Vagina (tissue), 2 donors: Measurements from ENCODE around the gene FCHSD2. TPM values are rescaled to one million over a fixed set of nuclear protein-coding genes. Genes with fewer than 3 reads are reported as not detected.

ENCODE experiments used
- DNase-seq, 2 donors: peaks; one replicate each; pipeline ENCODE4 v3.0.0-alpha.2; 2017; ENCODE audit errors: extremely low spot score in 2 of 2
- H3K27ac ChIP-seq: fragments of 200-600 bp; sonication (generic); one replicate; pipeline ENCODE4 v1.5.1; 2019
- H3K27me3 ChIP-seq: fragments of 200-600 bp; sonication (generic); one replicate; pipeline ENCODE4 v1.5.1; 2019
- H3K36me3 ChIP-seq, 2 donors: fragments of 200-600 bp; sonication (generic); one replicate each; pipeline ENCODE4 v1.5.1; 2017 to 2019
- H3K4me1 ChIP-seq: fragments of 200-600 bp; sonication (generic); one replicate; pipeline ENCODE4 v1.5.1; 2019
- H3K4me3 ChIP-seq, 2 donors: fragments of 200-600 bp; sonication (generic); 1 replicate in 1 of 2; 2 replicates in 1 of 2; pipeline ENCODE4 v1.5.1; 2016 to 2019
- H3K9me3 ChIP-seq: fragments of 200-600 bp; sonication (generic); one replicate; pipeline ENCODE4 v1.5.1; 2019
- POLR2A ChIP-seq, 2 donors: fragments of 450-650 bp; IDR thresholded peaks; one replicate each; pipeline ENCODE4 v1.6.1; 2017; ENCODE audit warnings: antibody characterized with exemption in 2 of 2, mild to moderate bottlenecking in 2 of 2, moderate library complexity in 2 of 2
- POLR2AphosphoS5 ChIP-seq, 2 donors: sonication (generic); formaldehyde crosslinking; IDR thresholded peaks; one replicate each; pipeline ENCODE4 v1.9.0; 2017; ENCODE audit warnings: antibody characterized with exemption in 2 of 2, mild to moderate bottlenecking in 2 of 2, low read depth in 1 of 2; ENCODE audit not compliant: insufficient read depth in 1 of 2
- intact Hi-C: fragments of 100-400 bp; cut with DNase I; formaldehyde crosslinking; loops from one replicate; pipeline ENCODE4 v1.15.1; 2023
- total RNA-seq: library from RNA; depleted of rRNA; stranded (reverse); fragments of >200 nt; gene quantifications from one replicate; pipeline ENCODE4 v1.2.3, GENCODE V29; 2016
- TF ChIP-seq, protein P1 (sequence below), 3 experiments: fragments of 450-650 bp in 2 of 3; fragments of 200-600 bp in 1 of 3; sonication (generic) in 1 of 3; IDR thresholded peaks; one replicate each; pipeline ENCODE4 v1.5.1; 2017 to 2019; ENCODE audit warnings: antibody characterized with exemption in 3 of 3, mild to moderate bottlenecking in 2 of 3, moderate library complexity in 2 of 3

The FCHSD2 gene
- total RNA-seq, 1 donor from 2014 or later, result 15.7 TPM

DNA sequence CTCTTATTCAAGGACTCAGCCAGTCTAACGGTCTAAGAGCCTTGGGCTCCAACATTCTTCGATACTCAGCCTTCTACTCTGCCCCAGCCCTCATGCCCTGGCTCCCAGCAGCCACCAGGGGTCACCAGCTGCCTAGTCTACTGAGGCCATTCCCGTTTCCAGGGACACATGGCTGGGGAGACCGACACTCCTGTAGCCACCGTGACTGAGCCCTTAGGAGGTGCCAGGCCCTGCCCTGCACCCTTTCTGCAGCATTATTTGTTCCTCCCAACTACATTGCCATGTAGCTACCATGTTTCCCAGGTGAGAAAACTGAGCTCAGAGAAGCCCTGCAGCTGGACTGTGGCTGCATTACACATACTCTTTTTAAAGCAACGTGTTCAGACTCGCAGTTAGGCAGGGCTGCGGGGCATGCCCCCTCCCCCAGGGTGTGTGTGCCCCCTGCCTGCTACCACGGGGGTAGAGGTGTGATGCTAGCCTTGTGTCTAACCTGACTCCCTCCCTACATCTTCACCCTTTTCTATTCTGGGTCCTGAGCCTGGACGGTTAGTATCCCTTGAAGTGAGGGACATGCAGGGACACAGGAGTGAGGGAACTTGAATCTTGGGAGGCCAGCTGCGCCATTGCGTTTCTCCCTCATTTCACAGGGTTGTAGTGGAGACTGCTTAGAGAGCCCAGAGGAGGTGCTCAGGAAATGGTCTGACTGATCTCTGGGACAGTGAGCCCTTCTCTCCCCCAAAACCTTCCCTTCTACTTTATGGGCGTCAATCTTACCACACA lies 310.4 kb downstream of the FCHSD2 start:
- Histone ChIP-seq H3K4me1 (peaks cover 36% of the 10 kb centered on the region), H3K4me3 (no peak overlapping the region), H3K27ac (peak overlapping the region; percentile 8), H3K36me3 (peaks cover 0 to 11% of the 10 kb centered on the region in 2 donors), H3K27me3 (no peaks in the 10 kb centered on the region), H3K9me3 (no peaks in the 10 kb centered on the region)
- intact Hi-C loops, result loop anchor here (10.0 kb wide), 1 partner anchor 313 kb away; the partner anchor contains the start of gene FCHSD2
- peak in 1 of 2 donors; percentile 81 for DNase-seq
- TF ChIP-seq, protein P1, sequence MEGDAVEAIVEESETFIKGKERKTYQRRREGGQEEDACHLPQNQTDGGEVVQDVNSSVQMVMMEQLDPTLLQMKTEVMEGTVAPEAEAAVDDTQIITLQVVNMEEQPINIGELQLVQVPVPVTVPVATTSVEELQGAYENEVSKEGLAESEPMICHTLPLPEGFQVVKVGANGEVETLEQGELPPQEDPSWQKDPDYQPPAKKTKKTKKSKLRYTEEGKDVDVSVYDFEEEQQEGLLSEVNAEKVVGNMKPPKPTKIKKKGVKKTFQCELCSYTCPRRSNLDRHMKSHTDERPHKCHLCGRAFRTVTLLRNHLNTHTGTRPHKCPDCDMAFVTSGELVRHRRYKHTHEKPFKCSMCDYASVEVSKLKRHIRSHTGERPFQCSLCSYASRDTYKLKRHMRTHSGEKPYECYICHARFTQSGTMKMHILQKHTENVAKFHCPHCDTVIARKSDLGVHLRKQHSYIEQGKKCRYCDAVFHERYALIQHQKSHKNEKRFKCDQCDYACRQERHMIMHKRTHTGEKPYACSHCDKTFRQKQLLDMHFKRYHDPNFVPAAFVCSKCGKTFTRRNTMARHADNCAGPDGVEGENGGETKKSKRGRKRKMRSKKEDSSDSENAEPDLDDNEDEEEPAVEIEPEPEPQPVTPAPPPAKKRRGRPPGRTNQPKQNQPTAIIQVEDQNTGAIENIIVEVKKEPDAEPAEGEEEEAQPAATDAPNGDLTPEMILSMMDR (IDR thresholded peaks at IDR 0.05), result peak; percentile 90 to 95 (median 94)
- no peak for TF ChIP-seq POLR2A (IDR thresholded peaks at IDR 0.05)
- peak; percentile 35 to 58 for TF ChIP-seq POLR2AphosphoS5 (IDR thresholded peaks at IDR 0.05; ENCODE audit: insufficient read depth in 1 of 2, low read depth in 1 of 2)

DNA sequence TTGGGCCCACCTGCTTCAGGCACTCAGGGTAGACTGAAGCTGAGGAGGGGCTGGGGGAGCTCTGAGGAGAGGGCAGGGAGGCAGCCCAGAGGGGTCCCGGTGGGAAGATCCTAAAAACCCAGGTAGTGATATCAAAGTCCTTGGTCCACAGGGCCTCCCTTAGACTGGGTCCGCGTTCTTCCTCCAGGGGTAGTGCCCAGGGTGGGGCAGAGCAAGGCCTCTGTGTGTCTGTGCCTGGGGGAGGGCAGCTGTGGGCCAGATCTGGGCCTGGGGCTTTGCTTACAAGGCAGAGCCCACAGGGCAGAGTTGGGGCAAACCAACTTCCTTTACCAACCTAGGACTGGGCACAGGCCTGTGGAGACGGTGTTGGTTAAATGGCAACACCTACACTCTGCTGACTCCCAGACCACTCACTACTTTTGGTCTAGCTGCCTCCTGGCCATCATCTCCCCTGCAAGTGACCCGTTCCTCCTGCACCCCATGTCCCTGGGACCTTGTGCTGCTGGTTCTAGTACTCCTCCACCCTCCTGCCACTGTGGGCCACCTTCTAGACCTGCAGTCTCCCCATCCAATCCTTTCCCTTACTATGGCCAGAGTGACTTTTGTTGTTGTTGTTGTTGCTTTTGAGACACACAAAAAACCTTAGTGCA lies 312.1 kb downstream of the FCHSD2 start:
- no peak for DNase-seq
- Histone ChIP-seq H3K4me3 (no peak overlapping the region), H3K27me3 (no peaks in the 10 kb centered on the region), H3K36me3 (peaks cover 0 to 11% of the 10 kb centered on the region in 2 donors), H3K9me3 (no peaks in the 10 kb centered on the region), H3K4me1 (peaks cover 36% of the 10 kb centered on the region), H3K27ac (no peak overlapping the region)
- TF ChIP-seq POLR2AphosphoS5 (IDR thresholded peaks at IDR 0.05; ENCODE audit: insufficient read depth in 1 of 2, low read depth in 1 of 2), result no peak
- TF ChIP-seq, protein P1 (IDR thresholded peaks at IDR 0.05), result no peak
- no peak for TF ChIP-seq POLR2A (IDR thresholded peaks at IDR 0.05)
- intact Hi-C loops, result loop anchor here (5.0 to 10.0 kb wide), 2 partner anchors 315 to 347 kb away; partner anchors contain the start of gene FCHSD2

DNA sequence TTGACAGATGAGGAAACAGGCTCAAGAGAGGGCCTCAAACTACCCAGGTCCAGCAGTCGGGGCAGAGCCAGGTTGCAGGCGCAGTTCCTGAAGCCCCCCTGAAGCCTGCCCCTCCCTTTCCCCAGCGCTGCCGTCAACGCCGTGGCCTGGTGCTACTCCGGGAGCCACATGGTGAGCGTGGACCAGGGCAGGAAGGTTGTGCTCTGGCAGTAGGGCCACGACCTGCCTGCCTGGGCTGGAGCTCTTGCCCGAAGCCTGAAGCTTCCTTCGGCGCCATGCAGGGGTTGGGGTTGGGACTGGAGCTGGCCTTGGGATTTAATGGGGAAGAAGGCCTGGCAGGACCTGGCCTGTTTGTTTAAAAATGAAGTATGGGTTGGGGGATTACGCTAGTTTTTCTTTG lies 312.9 kb downstream of the FCHSD2 start:
- Histone ChIP-seq H3K4me1 (peaks cover 29% of the 10 kb centered on the region), H3K27ac (no peak overlapping the region), H3K9me3 (no peaks in the 10 kb centered on the region), H3K4me3 (no peak overlapping the region), H3K36me3 (peaks cover 0 to 11% of the 10 kb centered on the region in 2 donors), H3K27me3 (no peaks in the 10 kb centered on the region)
- no peak for TF ChIP-seq POLR2AphosphoS5 (IDR thresholded peaks at IDR 0.05; ENCODE audit: insufficient read depth in 1 of 2, low read depth in 1 of 2)
- TF ChIP-seq POLR2A (IDR thresholded peaks at IDR 0.05), result no peak
- TF ChIP-seq, protein P1 (IDR thresholded peaks at IDR 0.05), result no peak
- DNase-seq, result no peak
- intact Hi-C loops, result loop anchor here (5.0 kb wide), 1 partner anchor 348 kb away; no protein-coding TSS in a partner anchor

DNA sequence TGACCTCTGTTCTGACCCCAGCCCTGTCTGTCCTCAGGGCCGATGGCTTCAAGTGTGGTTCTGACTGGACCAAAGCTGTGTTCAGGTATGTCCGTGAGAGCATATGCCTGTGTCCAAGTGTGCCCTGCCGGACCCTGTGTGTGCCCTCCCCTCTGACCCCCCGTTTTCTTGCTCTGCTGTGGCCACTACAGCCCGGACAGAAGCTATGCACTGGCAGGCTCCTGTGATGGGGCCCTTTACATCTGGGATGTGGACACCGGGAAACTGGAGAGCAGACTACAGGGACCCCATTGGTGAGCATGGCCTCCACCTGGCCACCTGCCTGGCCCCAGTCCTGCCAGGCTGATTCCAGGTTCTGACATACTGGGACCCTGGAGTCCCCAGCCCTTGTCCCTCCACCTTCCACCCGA lies 313.4 kb downstream of the FCHSD2 start:
- H3K4me1 ChIP-seq, result peaks cover 27% of the 10 kb centered on the region
- no peak overlapping the region for H3K27ac ChIP-seq
- intact Hi-C loops, result loop anchor here (5.0 kb wide), 1 partner anchor 349 kb away; no protein-coding TSS in a partner anchor
- no peak overlapping the region for H3K4me3 ChIP-seq
- H3K27me3 ChIP-seq, result no peaks in the 10 kb centered on the region
- no peak for DNase-seq
- peaks cover 0 to 11% of the 10 kb centered on the region in 2 donors for H3K36me3 ChIP-seq
- no peak for TF ChIP-seq POLR2AphosphoS5 (IDR thresholded peaks at IDR 0.05; ENCODE audit: insufficient read depth in 1 of 2, low read depth in 1 of 2)
- TF ChIP-seq, protein P1 (IDR thresholded peaks at IDR 0.05), result no peak
- TF ChIP-seq POLR2A (IDR thresholded peaks at IDR 0.05), result no peak
- no peaks in the 10 kb centered on the region for H3K9me3 ChIP-seq
